Activated T-cell treated with anti-CD3 and anti-CD28 coated beads for 24 hours (primary cell): Measurements from ENCODE around the gene ADARB2.

Experiments used
- DNase-seq: peaks from one replicate; pipeline ENCODE4 v3.0.0-alpha.2; 2020; ENCODE audit warnings: low read depth

The ADARB2 gene

DNA sequence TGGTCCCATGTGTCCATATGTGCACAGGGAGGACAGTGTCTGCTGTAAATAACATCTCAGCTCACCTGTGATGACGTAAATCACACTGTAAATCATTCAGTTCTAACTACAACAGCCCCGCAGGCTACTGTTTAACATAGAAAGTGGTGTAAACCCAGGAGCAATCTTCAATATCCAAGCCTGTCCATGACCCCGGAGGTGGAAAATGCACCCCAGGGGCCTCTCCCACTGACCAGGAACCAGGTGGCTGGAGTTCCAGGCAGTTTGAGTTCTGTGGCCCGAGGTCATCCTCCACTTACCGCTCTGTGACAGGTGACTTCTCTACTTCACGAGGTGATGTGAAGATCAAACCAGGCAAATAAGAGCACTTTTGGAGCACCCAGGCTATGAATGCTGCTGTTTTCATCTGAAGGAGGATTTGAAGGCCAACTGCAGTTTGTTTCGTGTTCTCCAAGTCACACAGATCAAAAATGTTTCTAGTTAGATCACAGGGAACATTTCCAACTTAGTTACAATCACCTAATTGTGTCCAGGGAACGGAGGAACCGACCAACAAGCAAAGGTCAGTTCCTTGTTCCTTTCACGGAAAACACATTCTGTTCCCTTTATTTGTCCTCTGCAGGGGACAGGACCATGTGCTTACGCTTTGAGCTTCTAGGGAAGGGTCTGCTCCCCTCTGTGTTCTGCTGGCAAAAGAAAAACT, 549.3 kb downstream of the ADARB2 start:
- no peak for DNase-seq

DNA sequence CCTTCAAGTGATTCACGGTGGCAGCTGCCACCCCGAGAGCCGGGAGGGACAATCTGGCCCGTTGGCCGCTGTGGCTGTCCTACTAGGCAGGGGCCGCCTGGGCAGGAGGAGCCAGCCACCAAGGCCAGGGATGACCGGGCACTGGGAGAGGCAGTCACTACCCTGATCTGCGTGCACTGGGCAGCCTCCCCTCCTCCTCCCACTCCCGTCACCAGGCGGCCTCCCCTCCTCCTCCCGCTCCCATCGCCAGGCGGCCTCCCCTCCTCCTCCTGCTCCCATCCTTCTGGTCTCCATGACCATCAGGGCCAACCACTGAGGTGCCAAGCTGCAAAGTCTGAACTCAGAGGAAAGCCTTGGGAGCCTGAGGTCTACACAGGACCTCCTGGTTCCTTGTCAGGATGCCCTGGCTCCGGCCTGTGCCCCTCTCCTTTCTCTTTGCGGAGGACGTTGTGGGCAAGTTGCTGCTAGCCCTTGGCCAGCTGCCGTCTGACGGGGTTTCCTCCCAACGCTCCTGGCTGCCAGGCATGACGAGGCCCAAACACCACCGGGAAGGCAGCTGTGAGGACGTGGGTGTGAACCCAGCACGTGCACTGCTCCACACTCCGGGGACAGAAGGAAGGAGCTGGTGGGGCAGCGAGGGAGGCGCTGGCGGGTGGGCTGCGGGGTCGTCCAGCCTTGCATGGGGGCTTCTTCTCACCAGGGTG, 550.0 kb downstream of the ADARB2 start:
- no peak for DNase-seq

GRCh38 chr10:1186683-1186990, 550.7 kb downstream of the ADARB2 start:
- DNase-seq, result no peak

- DNase-seq, result no peak
These were observed 551.2 kb downstream of the ADARB2 start for GRCh38 chr10:1185911-1186682.

GRCh38 chr10:1184541-1185430, 552.5 kb downstream of the ADARB2 start:
- no peak for DNase-seq

GRCh38 chr10:1183701-1184100, 553.6 kb downstream of the ADARB2 start:
- DNase-seq, result no peak

DNA sequence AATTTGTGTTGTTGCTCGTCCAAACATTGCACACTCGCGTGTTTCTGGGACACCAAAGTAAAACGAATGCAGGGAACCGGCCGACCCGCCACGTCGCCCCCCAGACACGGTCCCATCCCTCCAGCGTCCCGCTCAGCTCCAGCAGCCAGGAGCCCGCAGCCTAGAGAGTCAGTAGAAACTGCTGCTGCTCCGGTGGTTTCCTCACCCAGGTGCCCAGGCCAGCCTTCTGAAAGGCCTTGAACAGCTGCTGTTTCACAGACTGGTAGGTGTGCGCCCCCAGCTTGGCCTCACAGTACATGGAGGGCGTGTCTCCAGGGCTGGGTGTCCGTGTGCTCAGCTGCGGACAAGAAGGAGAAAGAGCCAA, 554.3 kb downstream of the ADARB2 start:
- no peak for DNase-seq

DNA sequence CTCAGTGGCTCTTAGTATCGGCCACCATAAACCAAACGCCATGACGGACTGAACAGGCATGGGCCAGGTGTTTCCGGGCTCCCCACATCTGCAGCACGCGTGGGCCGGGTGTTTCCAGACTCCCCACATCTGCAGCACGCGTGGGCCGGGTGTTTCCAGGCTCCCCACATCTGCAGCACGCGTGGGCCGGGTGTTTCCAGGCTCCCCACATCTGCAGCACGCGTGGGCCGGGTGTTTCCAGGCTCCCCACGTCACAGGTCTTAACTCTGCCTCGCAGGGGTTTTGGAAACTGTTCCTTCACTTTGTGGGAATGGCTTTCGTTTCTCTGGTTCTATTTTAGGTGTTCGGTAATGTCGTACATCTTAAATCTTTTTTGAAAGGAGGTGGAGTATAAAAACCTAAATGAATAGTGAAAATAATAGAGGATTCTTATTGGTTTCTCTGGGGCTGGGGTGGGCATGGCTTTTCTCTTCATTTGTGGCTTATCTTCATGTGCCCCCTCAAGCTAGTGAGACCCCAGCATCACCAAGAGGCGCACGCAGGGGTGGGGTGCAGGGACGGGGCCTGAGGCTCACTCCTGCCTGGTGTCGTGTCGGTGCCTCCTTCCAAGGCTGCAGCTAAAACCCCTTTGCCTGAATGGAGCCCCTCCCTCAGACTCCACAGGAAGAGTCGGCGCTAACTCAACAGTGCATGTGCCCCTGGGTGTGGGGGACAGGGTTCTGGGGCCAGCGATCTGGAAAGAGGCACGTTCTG, 554.9 kb downstream of the ADARB2 start:
- DNase-seq, result no peak

DNA sequence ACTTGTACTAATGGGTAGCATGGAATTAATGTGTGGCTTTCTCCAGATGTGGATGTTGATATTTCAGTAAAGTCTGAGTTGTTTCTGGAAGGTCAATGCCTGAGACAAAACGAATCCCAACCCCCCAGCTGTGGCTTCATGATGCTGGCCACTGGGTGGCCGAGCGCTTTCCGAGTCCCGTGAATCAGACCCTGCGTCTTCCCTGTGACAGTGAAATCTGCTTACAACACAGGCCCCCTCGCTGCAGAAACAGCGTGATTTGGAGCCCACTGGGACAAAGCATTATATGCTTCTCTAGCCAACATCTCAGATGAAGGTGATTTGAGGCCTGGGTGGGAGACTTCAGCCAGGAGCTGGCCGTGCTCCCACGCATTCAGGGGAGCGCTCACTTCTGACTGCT, 556.5 kb downstream of the ADARB2 start:
- no peak for DNase-seq

DNA sequence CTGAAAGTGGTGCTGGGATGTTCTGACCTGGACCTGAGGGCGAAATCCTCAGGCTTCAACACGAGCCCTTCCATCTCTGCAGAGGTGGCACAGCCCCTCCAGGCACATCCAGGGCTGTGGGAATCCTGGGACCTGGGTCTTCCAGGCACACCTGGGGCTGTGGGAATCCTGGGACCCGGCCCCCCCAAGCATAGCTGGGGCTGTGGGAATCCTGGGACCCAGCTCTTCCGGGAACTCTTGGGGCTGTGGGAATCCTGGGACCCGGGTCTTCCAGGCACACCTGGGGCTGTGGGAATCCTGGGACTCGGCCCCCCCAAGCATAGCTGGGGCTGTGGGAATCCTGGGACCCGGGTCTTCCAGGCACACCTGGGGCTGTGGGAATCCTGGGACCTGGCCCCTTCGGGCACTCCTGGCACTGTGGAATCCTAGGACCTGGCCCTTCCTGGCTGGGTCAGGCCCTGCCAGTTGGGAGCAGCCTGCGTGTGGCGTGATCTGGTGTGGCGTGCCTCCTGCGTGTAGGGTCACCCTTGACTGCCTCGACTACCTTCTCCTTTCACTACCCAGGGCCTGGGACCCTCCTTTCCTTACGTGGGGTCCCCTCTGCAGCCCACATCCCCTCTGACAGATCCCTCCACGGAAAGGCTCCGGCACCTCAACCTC, 557.1 kb downstream of the ADARB2 start:
- no peak for DNase-seq

DNA sequence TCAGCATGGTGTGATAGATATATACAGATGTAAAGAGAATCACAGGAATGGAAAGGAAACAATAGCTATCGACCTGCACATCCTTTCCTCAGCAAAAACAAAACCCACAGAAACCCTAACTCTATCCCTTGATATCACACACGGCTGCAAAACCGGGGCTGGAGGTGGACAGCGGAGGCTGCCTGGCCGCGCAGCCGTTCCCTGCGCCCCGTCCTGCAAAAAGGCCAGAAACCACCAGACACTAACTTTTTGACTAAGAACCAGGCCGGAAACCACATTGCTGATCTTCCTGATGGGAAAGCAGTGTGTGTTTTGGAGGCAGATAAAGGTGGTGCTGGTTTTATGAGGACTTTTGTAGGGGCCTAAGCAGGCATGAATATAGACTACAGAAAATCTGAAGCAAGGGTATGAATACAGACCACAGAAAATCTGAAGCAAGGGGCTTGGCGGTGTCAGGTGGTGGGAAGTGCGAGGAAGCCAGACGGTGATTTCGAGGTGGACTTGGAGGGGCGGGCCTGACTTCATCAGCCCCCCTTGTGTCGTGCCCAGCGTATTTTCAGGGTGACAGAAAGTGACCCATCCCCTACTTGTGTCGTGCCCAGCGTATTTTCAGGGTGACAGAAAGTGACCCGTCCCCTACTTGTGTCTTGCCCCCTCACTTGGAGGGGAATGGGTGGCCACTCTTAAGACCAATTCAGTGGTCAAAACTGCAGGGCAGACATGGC, 557.8 kb downstream of the ADARB2 start:
- no peak for DNase-seq

- no peak for DNase-seq
These were observed 558.8 kb downstream of the ADARB2 start for GRCh38 chr10:1178506-1178905.

- DNase-seq, result no peak
These were observed 559.4 kb downstream of the ADARB2 start for GRCh38 chr10:1177936-1178335.

- no peak for DNase-seq
These were observed 561.3 kb downstream of the ADARB2 start for GRCh38 chr10:1175956-1176565.

DNA sequence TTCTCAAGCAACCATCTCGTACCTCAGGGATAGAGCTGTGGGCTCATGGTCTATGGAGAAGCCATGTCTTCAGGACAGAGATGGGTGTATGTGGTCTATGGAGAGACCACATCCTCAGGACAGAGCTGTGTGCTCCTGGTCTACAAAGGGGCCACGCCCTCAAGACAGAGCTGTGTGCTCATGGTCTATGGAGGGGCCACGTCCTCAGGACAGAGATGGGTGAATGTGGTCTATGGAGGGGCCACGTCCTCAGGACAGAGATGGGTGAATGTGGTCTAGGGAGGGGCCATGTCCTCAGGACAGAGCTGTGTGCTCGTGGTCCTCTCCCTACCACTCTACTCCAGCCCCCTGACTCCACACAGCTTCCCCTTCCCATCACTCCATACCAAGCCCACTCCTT, 563.3 kb downstream of the ADARB2 start:
- no peak for DNase-seq

DNA sequence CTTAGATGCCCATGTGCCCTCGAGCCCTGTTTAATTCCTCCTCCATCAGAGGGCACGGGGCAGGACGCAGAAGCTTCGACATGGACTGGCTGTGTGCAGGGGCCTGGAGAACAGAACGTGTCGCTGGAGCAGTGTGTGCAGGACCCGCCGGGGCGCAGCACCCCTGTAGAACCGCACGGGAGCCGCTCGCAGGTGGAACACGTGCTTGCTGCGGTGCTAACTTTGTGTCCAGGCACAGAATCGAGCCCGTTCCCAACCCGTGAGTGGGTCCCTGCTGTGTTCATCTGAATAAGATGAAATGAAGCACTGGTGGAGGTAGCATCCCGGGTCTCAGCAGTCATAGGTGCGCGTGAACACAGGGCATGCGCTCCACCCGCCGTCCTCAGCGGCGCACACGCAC, 564.2 kb downstream of the ADARB2 start:
- no peak for DNase-seq

DNA sequence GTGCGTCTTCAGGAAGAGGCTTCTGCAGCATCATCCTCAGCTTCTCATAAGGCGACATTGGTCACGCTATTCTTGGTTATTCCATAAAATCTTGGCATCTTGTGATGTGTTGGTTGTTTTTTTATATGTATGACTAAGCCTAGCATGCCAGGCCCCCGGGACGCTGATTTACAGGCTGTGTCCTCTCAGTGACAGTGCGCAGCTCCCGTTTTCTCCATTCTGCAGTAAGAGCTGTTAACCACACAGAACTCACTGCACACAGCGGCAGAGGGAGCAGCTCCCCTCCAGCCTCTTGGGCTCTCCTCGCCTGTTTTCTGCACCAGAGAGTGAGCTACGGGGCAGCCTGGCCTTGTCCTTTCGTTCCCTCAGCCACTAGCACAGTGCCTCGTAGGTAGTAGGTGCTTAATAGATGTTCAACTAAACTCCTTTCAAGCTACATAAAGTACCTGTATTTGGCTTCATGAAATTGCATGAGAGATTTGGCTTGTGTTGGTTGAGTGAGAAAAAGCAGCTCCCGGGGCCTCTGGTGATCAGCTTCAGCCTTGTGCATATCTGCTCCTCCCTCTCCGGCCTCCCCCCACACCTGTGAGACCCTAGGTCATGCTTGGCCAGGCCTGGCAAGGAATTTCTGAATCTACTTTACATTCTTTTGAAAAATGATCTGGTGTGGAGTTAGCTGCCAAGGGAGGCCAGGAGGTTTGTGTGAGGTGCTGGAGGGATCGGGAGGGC, 564.9 kb downstream of the ADARB2 start:
- no peak for DNase-seq

DNA sequence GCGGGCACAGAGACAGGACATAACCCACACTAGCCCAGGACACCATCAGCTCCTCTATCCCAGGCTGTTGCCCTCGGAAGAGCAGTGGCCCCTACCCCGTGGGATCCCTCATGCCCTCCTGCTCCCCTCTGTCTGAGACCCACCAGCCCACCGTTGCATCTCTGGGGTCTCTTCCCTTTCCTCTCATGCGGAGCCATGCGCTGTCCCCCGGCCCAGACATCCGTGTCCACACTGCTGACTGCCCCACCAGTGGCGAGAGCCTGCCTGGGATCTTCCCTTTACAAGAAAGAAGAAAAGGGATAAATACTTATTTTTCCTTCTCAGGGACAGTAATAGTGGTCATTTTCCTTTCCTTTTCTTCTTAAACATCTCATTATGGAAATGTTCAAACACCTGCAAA, 565.7 kb downstream of the ADARB2 start:
- DNase-seq, result no peak

DNA sequence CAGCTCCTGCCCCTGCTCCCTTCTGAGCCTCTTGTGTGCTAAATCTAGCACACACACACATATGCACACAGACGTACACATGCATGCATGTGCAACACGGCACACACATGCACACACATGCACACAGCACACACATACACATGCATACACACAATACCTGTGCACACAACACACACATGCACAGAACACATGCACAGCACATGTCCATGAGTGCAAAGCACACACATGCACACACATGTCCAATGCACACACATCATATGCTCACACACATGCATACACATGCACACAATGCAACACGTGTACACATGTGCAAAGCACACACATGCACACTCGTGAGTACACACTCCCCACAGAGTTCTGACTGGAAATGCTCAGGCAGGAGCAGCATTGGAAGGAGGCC, 566.1 kb downstream of the ADARB2 start:
- DNase-seq, result no peak
